Transverse colon (tissue), 4 donors: ENCODE results near the gene EP400. TPM values are rescaled to one million over a fixed set of nuclear protein-coding genes. Genes with fewer than 3 reads are reported as not detected.

Experiments
- DNase-seq: peaks from one replicate; pipeline ENCODE4 v3.0.0-alpha.2; 2019
- H3K27ac ChIP-seq, 4 donors: fragments of 200-600 bp; sonication (generic); 2 replicates each; pipeline ENCODE4 v1.5.1; 2016 to 2018; ENCODE audit warnings: inconsistent platforms in 4 of 4
- H3K27me3 ChIP-seq: fragments of 200-600 bp; sonication (generic); 2 replicates; pipeline ENCODE4 v1.5.1; 2017; ENCODE audit warnings: inconsistent platforms
- H3K36me3 ChIP-seq, 4 donors: fragments of 200-600 bp; sonication (generic); 2 replicates each; pipeline ENCODE4 v1.5.1; 2017 to 2019; ENCODE audit warnings: inconsistent platforms in 4 of 4
- H3K4me1 ChIP-seq, 4 donors: fragments of 200-600 bp; sonication (generic); 2 replicates each; pipeline ENCODE4 v1.5.1; 2017 to 2020; ENCODE audit warnings: inconsistent platforms in 4 of 4
- H3K4me3 ChIP-seq, 4 donors: fragments of 200-600 bp; sonication (generic); 1 replicate in 1 of 4; 2 replicates in 3 of 4; pipeline versions ENCODE4 v1.5.1 to v1.6.1; 2017 to 2019; ENCODE audit warnings: inconsistent platforms in 4 of 4
- H3K9me3 ChIP-seq, 2 donors: fragments of 200-600 bp; sonication (generic); 2 replicates each; pipeline ENCODE4 v1.5.1; 2017 to 2019; ENCODE audit warnings: inconsistent platforms in 2 of 2
- CTCF ChIP-seq, 5 experiments: fragments of 200-600 bp in 3 of 5; fragments of 450-650 bp in 2 of 5; sonication (generic) in 3 of 5; IDR thresholded peaks; 1 replicate in 2 of 5; 2 replicates in 3 of 5; pipeline ENCODE4 v1.5.1; 2016 to 2017; ENCODE audit warnings: antibody characterized with exemption in 5 of 5, inconsistent platforms in 3 of 5, mild to moderate bottlenecking in 2 of 5, moderate library complexity in 1 of 5
- EP300 ChIP-seq: sonication (generic); formaldehyde crosslinking; IDR thresholded peaks from one replicate; pipeline ENCODE4 v1.6.1; 2017; ENCODE audit warnings: antibody characterized with exemption, low read depth
- POLR2A ChIP-seq: fragments of 450-650 bp; IDR thresholded peaks from one replicate; pipeline ENCODE4 v1.6.1; 2016; ENCODE audit warnings: antibody characterized with exemption, mild to moderate bottlenecking, moderate library complexity
- POLR2AphosphoS5 ChIP-seq, 3 donors: sonication (generic); formaldehyde crosslinking; IDR thresholded peaks; one replicate each; pipeline ENCODE4 v1.6.1; 2016; ENCODE audit warnings: antibody characterized with exemption in 3 of 3
- WGBS, 2 donors: methylation state at CpG; one replicate each; pipeline ENCODE4 v1.1.5; 2018; ENCODE audit warnings: low coverage in 1 of 2; 5-methylcytosine and 5-hydroxymethylcytosine counted together
- in situ Hi-C, 4 donors: fragments of 200-750 bp; cut with MboI; loops; one replicate each; pipeline versions ENCODE4 v1.15.0 to v1.15.1; 2017; ENCODE audit warnings: low sequenced_read_pairs in 3 of 4, low pct_ligation_motif_present in 1 of 4, low pct_unique_long_range_greater_than_20kb in 1 of 4
- intact Hi-C: fragments of 100-400 bp; cut with DNase I; formaldehyde crosslinking; loops from one replicate; pipeline ENCODE4 v1.15.1; 2023; ENCODE audit warnings: low total_unique reads
- total RNA-seq, 4 donors: library from RNA; depleted of rRNA; stranded (reverse); fragments of >200 nt; gene quantifications; one replicate each; pipeline ENCODE4 v1.1.0, GENCODE V29; 2016

The EP400 gene
- total RNA-seq, 4 donors from 2014 or later, result 25.4 to 67.3 (median 37.5) TPM

- no peak overlapping the region for H3K27ac ChIP-seq
- no peak overlapping the region for H3K4me3 ChIP-seq
- in situ Hi-C loops (no loop called here), intact Hi-C loops (no loop called here)
- WGBS, 2 donors, result 94% methylated on average over 26 of the region's 26 CpGs; no CpG with 5 or more reads in 1 of the 2 donors
- no peaks in the 10 kb centered on the region for H3K4me1 ChIP-seq
- DNase-seq, result no peak
- no peaks in the 10 kb centered on the region for H3K9me3 ChIP-seq
- no peaks in the 10 kb centered on the region for H3K27me3 ChIP-seq
- no peaks in the 10 kb centered on the region for H3K36me3 ChIP-seq
- no peak for TF ChIP-seq POLR2A
- no peak for TF ChIP-seq EP300
Observed at GRCh38 chr12:132103542-132104308, 154.0 kb downstream of the EP400 start.

- no peaks in the 10 kb centered on the region for H3K9me3 ChIP-seq
- DNase-seq, result no peak
- no peak overlapping the region for H3K4me3 ChIP-seq
- H3K36me3 ChIP-seq, result peaks cover 0 to 8% (median 0%) of the 10 kb centered on the region in 4 donors
- in situ Hi-C loops (no loop called here), intact Hi-C loops (no loop called here)
- H3K27me3 ChIP-seq, result no peaks in the 10 kb centered on the region
- H3K27ac ChIP-seq, result no peak overlapping the region
- H3K4me1 ChIP-seq, result no peaks in the 10 kb centered on the region
- WGBS, 2 donors, result 67 to 85% methylated on average over 3 to 6 of the region's 6 CpGs
- TF ChIP-seq POLR2A, result no peak
- no peak for TF ChIP-seq POLR2AphosphoS5 (IDR thresholded peaks at IDR 0.05)
- no peak for TF ChIP-seq EP300
Observed at GRCh38 chr12:132105467-132105866, 155.7 kb downstream of the EP400 start.

GRCh38 chr12:132106921-132107320, 157.2 kb downstream of the EP400 start:
- WGBS, 2 donors, result 96 to 98% methylated on average over 6 to 7 of the region's 7 CpGs

GRCh38 chr12:132108211-132108832, 158.6 kb downstream of the EP400 start:
- DNase-seq, result no peak
- intact Hi-C loops, result no loop called here
- Histone ChIP-seq H3K27ac (no peak overlapping the region), H3K4me3 (no peak overlapping the region), H3K27me3 (no peaks in the 10 kb centered on the region), H3K9me3 (no peaks in the 10 kb centered on the region), H3K4me1 (no peaks in the 10 kb centered on the region), H3K36me3 (peaks cover 0 to 8% (median 0%) of the 10 kb centered on the region in 4 donors)
- 81 to 86% methylated on average over 9 to 16 of the region's 16 CpGs for WGBS, 2 donors
- TF ChIP-seq POLR2AphosphoS5 (IDR thresholded peaks at IDR 0.05), result no peak
- no peak for TF ChIP-seq EP300
- TF ChIP-seq POLR2A, result no peak
- TF ChIP-seq CTCF (IDR thresholded peaks at IDR 0.05), result no peak
- in situ Hi-C loops, result no loop called here

More at GRCh38 chr12:132106921-132107320, 157.2 kb downstream of the EP400 start:
- Histone ChIP-seq H3K4me1 (no peaks in the 10 kb centered on the region), H3K9me3 (no peaks in the 10 kb centered on the region), H3K27ac (no peak overlapping the region), H3K36me3 (peaks cover 0 to 8% (median 0%) of the 10 kb centered on the region in 4 donors), H3K27me3 (no peaks in the 10 kb centered on the region), H3K4me3 (no peak overlapping the region)
- in situ Hi-C loops (no loop called here), intact Hi-C loops (no loop called here)
- no peak for DNase-seq
- TF ChIP-seq POLR2AphosphoS5 (IDR thresholded peaks at IDR 0.05) (no peak), CTCF (IDR thresholded peaks at IDR 0.05) (no peak)

GRCh38 chr12:132109741-132110140, 160.0 kb downstream of the EP400 start:
- intact Hi-C loops, result no loop called here

More at GRCh38 chr12:132109741-132110140, 160.0 kb downstream of the EP400 start:
- H3K4me3 ChIP-seq, result no peak overlapping the region
- no peak overlapping the region for H3K27ac ChIP-seq
- H3K4me1 ChIP-seq, result no peaks in the 10 kb centered on the region
- no peak for DNase-seq
- no peaks in the 10 kb centered on the region for H3K9me3 ChIP-seq
- no peak for TF ChIP-seq CTCF (IDR thresholded peaks at IDR 0.05)
- TF ChIP-seq EP300, result no peak
- no peak for TF ChIP-seq POLR2A
- TF ChIP-seq POLR2AphosphoS5 (IDR thresholded peaks at IDR 0.05), result no peak
- 88 to 92% methylated on average over 7 to 8 of the region's 8 CpGs for WGBS, 2 donors
- in situ Hi-C loops, result no loop called here
- no peaks in the 10 kb centered on the region for H3K27me3 ChIP-seq
- H3K36me3 ChIP-seq, result peaks cover 0 to 13% (median 6%) of the 10 kb centered on the region in 4 donors
